Chondrocyte (in vitro differentiated cells): ENCODE measurements around the gene FETUB. TPM values are rescaled to one million over a fixed set of nuclear protein-coding genes. Genes with fewer than 3 reads are reported as not detected.

Experiments used
- DNase-seq: peaks from one replicate; pipeline ENCODE4 v3.0.0; 2021; ENCODE audit warnings: mixed read lengths, low spot score
- H3K27ac Mint-ChIP-seq: one replicate; pipeline ENCODE4 v1.8.0; 2021; ENCODE audit warnings: mild to moderate bottlenecking, moderate library complexity, mixed read lengths; ENCODE audit not compliant: unreplicated experiment
- H3K27me3 Mint-ChIP-seq: 2 replicates; pipeline ENCODE4 v1.8.0; 2021; ENCODE audit warnings: low read depth, mixed read lengths
- H3K36me3 Mint-ChIP-seq: 2 replicates; pipeline ENCODE4 v1.8.0; 2021; ENCODE audit warnings: low read depth, mixed read lengths
- H3K4me1 Mint-ChIP-seq: 2 replicates; pipeline ENCODE4 v1.8.0; 2021; ENCODE audit warnings: low read depth, mild to moderate bottlenecking, mixed read lengths
- H3K4me3 Mint-ChIP-seq: one replicate; pipeline ENCODE4 v1.8.0; 2021; ENCODE audit warnings: mild to moderate bottlenecking, moderate library complexity, mixed read lengths; ENCODE audit not compliant: unreplicated experiment
- H3K9me3 Mint-ChIP-seq: 2 replicates; pipeline ENCODE4 v1.8.0; 2021; ENCODE audit warnings: low read depth, mixed read lengths
- CTCF ChIP-seq: fragments of 200-600 bp; sonication (generic); IDR thresholded peaks from 2 replicates; pipeline ENCODE4 v1.5.0; 2021; ENCODE audit warnings: antibody characterized with exemption, mild to moderate bottlenecking, moderate library complexity
- total RNA-seq: library from RNA; stranded (reverse); gene quantifications from 3 replicates; pipeline ENCODE4 v1.2.1, GENCODE V29; 2021

The FETUB gene
- total RNA-seq, 1 donor from 2014 or later = not detected

DNA sequence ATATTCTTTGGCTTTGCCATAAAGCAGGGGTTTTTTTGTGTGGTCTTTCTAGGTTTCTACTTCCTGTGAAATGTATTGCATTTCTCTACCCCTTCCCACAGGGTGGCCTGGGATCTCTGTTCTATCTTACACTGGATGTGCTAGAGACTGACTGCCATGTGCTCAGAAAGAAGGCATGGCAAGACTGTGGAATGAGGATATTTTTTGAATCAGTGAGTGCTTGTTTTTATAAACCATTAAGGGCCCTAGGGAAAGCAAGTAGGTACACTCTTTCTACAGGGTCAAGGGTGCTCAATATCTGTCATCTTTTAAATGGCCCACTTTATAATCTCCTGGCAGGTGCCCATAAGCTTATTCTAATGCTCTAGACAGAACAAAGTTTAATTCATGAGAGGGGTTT lies 730 bp downstream of the FETUB start:
- H3K9me3 Mint-ChIP-seq = no peaks in the 10 kb centered on the region
- peaks cover 24% of the 10 kb centered on the region for H3K27me3 Mint-ChIP-seq
- no peak for DNase-seq
- peak overlapping the region; percentile 37 for H3K27ac Mint-ChIP-seq
- H3K4me3 Mint-ChIP-seq = no peak overlapping the region
- H3K36me3 Mint-ChIP-seq = no peaks in the 10 kb centered on the region
- H3K4me1 Mint-ChIP-seq = peaks cover 16% of the 10 kb centered on the region
- TF ChIP-seq CTCF = no peak

GRCh38 chr3:186642014-186642413 lies 1.8 kb downstream of the FETUB start:
- Mint-ChIP-seq H3K36me3 (no peaks in the 10 kb centered on the region), H3K4me1 (peaks cover 16% of the 10 kb centered on the region), H3K4me3 (no peak overlapping the region), H3K9me3 (no peaks in the 10 kb centered on the region), H3K27ac (no peak overlapping the region), H3K27me3 (peaks cover 19% of the 10 kb centered on the region)
- DNase-seq = no peak
- no peak for TF ChIP-seq CTCF

DNA sequence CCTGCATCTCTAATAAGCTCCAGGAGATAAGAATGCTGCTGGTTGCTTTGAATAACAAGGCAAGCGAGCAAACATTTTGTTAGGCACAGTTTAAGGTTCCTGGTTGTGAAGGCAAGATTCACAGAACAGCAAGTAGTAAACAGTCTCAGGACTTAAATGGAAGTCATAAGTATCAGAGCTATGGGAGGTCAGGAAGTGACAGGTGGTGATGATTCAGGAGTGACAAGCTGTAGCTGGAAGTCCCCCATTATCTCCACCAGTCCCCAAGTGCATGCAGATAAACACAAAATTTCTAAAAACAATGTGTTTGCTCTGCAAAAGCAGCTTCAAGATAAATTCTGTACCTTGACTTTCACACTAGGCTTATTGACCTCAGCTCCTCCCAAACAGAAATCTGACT lies 3.3 kb downstream of the FETUB start:
- Mint-ChIP-seq H3K27me3 (peaks cover 17% of the 10 kb centered on the region), H3K4me1 (peaks cover 16% of the 10 kb centered on the region), H3K9me3 (peaks cover 3% of the 10 kb centered on the region), H3K27ac (no peak overlapping the region), H3K36me3 (no peaks in the 10 kb centered on the region), H3K4me3 (no peak overlapping the region)
- TF ChIP-seq CTCF = no peak
- DNase-seq = no peak

GRCh38 chr3:186644683-186645082 lies 4.5 kb downstream of the FETUB start:
- Mint-ChIP-seq H3K27me3 (peaks cover 23% of the 10 kb centered on the region), H3K9me3 (peaks cover 3% of the 10 kb centered on the region), H3K36me3 (no peaks in the 10 kb centered on the region), H3K4me1 (peaks cover 16% of the 10 kb centered on the region), H3K27ac (no peak overlapping the region), H3K4me3 (no peak overlapping the region)
- DNase-seq = no peak
- no peak for TF ChIP-seq CTCF

DNA sequence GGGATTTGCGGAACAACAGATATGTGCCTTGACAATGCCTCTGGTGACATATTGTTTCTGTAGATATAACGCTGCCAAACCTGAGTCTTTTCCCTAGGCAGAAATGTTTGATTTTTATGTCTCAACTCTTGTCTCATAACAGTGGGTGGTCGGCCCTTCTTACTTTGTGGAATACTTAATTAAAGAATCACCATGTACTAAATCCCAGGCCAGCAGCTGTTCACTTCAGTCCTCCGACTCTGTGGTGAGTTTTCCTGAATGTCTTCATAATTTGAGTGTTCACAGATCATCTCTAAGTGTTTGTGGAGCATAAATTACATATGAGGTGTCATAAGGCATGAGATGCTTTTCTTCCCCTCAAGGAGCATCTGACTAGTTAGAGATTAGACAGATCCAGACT lies 5.9 kb downstream of the FETUB start:
- DNase-seq = no peak
- no peak overlapping the region for H3K27ac Mint-ChIP-seq
- TF ChIP-seq CTCF = no peak
- H3K4me1 Mint-ChIP-seq = peaks cover 4% of the 10 kb centered on the region
- H3K9me3 Mint-ChIP-seq = peaks cover 3% of the 10 kb centered on the region
- no peak overlapping the region for H3K4me3 Mint-ChIP-seq
- H3K27me3 Mint-ChIP-seq = peaks cover 28% of the 10 kb centered on the region
- H3K36me3 Mint-ChIP-seq = no peaks in the 10 kb centered on the region
